B cell (primary cell): ENCODE results near the gene SENP2. TPM values are rescaled to one million over a fixed set of nuclear protein-coding genes. Genes with fewer than 3 reads are reported as not detected.

Source experiments
- ATAC-seq: fragments of 200-7000 bp; cut with Tn5 transposase; one replicate; pipeline ENCODE4 v1.10.0; 2021; ENCODE audit warnings: low read depth, mild to moderate bottlenecking, moderate number of reproducible peaks, moderate library complexity
- CTCF ChIA-PET: fragments of 350-600 bp; sonication (Branson Sonifier 250); formaldehyde crosslinking; loops from one replicate; lab custom pipeline; 2021; ENCODE audit warnings: antibody characterized with exemption, inconsistent platforms; lab: Charles Lee
- POLR2A ChIA-PET: fragments of 350-600 bp; sonication (Branson Sonifier 250); formaldehyde crosslinking; loops from one replicate; lab custom pipeline; 2021; ENCODE audit warnings: antibody characterized with exemption; lab: Charles Lee
- DNase-seq: peaks from one replicate; pipeline ENCODE4 v3.0.0; 2013
- H2AFZ ChIP-seq: 2 replicates; pipeline ENCODE4 v1.6.1; 2012; ENCODE audit warnings: mild to moderate bottlenecking, low read depth, low read length; ENCODE audit not compliant: insufficient read depth, poor library complexity, severe bottlenecking
- H3K27ac ChIP-seq, 2 donors: 1 replicate in 1 of 2; 2 replicates in 1 of 2; pipeline ENCODE4 v1.5.1; 2012 to 2013; ENCODE audit warnings: low read length in 2 of 2, mild to moderate bottlenecking in 2 of 2, moderate library complexity in 1 of 2
- H3K27me3 ChIP-seq, 4 experiments: fragments of 200-600 bp in 1 of 4; sonication (generic) in 1 of 4; replicated peaks in 1 of 4; 1 replicate in 2 of 4; 2 replicates in 2 of 4; pipeline versions ENCODE4 v1.6.1 to v1.7.0; 2013 to 2016; ENCODE audit warnings: low read length in 3 of 4, mild to moderate bottlenecking in 2 of 4, mixed read lengths in 1 of 4, moderate library complexity in 1 of 4; ENCODE audit not compliant: insufficient read depth in 4 of 4, control insufficient read depth in 3 of 4; ENCODE audit errors: control extremely low read depth in 1 of 4
- H3K36me3 ChIP-seq, 2 experiments: replicated peaks in 1 of 2; 1 replicate in 1 of 2; 2 replicates in 1 of 2; pipeline versions ENCODE4 v1.6.1 to v1.7.1; 2013; ENCODE audit warnings: low read length in 1 of 2; ENCODE audit not compliant: insufficient read depth in 2 of 2, control insufficient read depth in 1 of 2; ENCODE audit errors: control extremely low read depth in 1 of 2, extremely low read depth in 1 of 2
- H3K4me1 ChIP-seq, 2 donors: fragments of 200-600 bp in 1 of 2; sonication (generic) in 1 of 2; 1 replicate in 1 of 2; 2 replicates in 1 of 2; pipeline versions ENCODE4 v1.5.1 to v1.6.1; 2013 to 2017; ENCODE audit warnings: low read length in 2 of 2; ENCODE audit not compliant: control insufficient read depth in 2 of 2, insufficient read depth in 2 of 2
- H3K4me2 ChIP-seq: replicated peaks from 2 replicates; pipeline ENCODE3; 2012; ENCODE audit warnings: mild to moderate bottlenecking, low read depth, low read length; ENCODE audit not compliant: poor library complexity, severe bottlenecking
- H3K4me3 ChIP-seq, 5 experiments: fragments of 200-600 bp in 1 of 5; sonication (generic) in 1 of 5; 1 replicate in 3 of 5; 2 replicates in 2 of 5; pipeline versions ENCODE4 v1.5.1 to v1.7.0; 2011 to 2016; ENCODE audit warnings: low read length in 4 of 5, mild to moderate bottlenecking in 4 of 5, low read depth in 2 of 5, control low read depth in 1 of 5, moderate library complexity in 1 of 5; ENCODE audit not compliant: insufficient read depth in 1 of 5; ENCODE audit errors: control extremely low read depth in 1 of 5, extremely low read depth in 1 of 5
- H3K79me2 ChIP-seq: fragments of 200-600 bp; sonication (generic); one replicate; pipeline ENCODE4 v1.6.0; 2016; ENCODE audit warnings: low read length; ENCODE audit not compliant: control insufficient read depth, insufficient read depth
- H3K9ac ChIP-seq: fragments of 200-600 bp; sonication (generic); 2 replicates; pipeline ENCODE4 v1.6.1; 2017; ENCODE audit warnings: mild to moderate bottlenecking, low read length, moderate library complexity
- H3K9me3 ChIP-seq, 3 donors: one replicate each; pipeline versions ENCODE4 v1.6.1 to v1.7.1; 2013; ENCODE audit warnings: low read length in 2 of 3; ENCODE audit not compliant: control insufficient read depth in 2 of 3, insufficient read depth in 1 of 3; ENCODE audit errors: control extremely low read depth in 1 of 3
- H4K20me1 ChIP-seq: 2 replicates; pipeline ENCODE4 v1.6.0; 2012; ENCODE audit warnings: mild to moderate bottlenecking, low read length; ENCODE audit not compliant: insufficient read depth, control insufficient read depth, poor library complexity, severe bottlenecking
- H3K27ac Mint-ChIP-seq: one replicate; pipeline ENCODE4 v1.8.0; 2021; ENCODE audit warnings: mixed read lengths
- H3K27me3 Mint-ChIP-seq: one replicate; pipeline ENCODE4 v1.8.0; 2021; ENCODE audit warnings: mixed read lengths
- H3K4me1 Mint-ChIP-seq: one replicate; pipeline ENCODE4 v1.8.0; 2021; ENCODE audit warnings: mixed read lengths
- H3K4me3 Mint-ChIP-seq: one replicate; pipeline ENCODE4 v1.8.0; 2021; ENCODE audit warnings: mixed read lengths
- H3K9me3 Mint-ChIP-seq: one replicate; pipeline ENCODE4 v1.8.0; 2022; ENCODE audit warnings: mixed read lengths; ENCODE audit not compliant: insufficient read depth
- CTCF ChIP-seq: fragments of 200-600 bp; IDR thresholded peaks from one replicate; pipeline ENCODE4 v1.8.0; 2022; ENCODE audit warnings: antibody characterized with exemption, mild to moderate bottlenecking
- EZH2 ChIP-seq: IDR thresholded peaks from 2 replicates; pipeline ENCODE4 v1.6.1; 2012; ENCODE audit warnings: borderline replicate concordance, low read depth, mild to moderate bottlenecking, moderate library complexity, low read length; ENCODE audit not compliant: insufficient read depth, poor library complexity, severe bottlenecking
- WGBS: methylation state at CpG from one replicate; pipeline ENCODE4 v1.1.5; 2013; ENCODE audit warnings: missing lambda C conversion rate; ENCODE audit not compliant: insufficient coverage; 5-methylcytosine and 5-hydroxymethylcytosine counted together
- intact Hi-C: fragments of 100-400 bp; cut with micrococcal nuclease; formaldehyde crosslinking; loops from one replicate; pipeline ENCODE4 v1.10.0; 2022
- polyA plus RNA-seq: library from polyadenylated mRNA; depleted of rRNA; stranded (reverse); fragments of >200 nt; gene quantifications from 2 replicates; pipeline ENCODE4 v1.2.3, GENCODE V29; 2012
- total RNA-seq, 2 donors: library from RNA; stranded (reverse); fragments of 120-200 nt in 1 of 2; gene quantifications; 1 replicate in 1 of 2; 2 replicates in 1 of 2; pipeline versions ENCODE4 v1.2.3 to v1.2.4, GENCODE V29; 2013 to 2022

SENP2 gene
- total and polyA plus RNA-seq, 2 donors (not counting 1 experiment from before 2014, with no cell fraction given), result 7.2 to 43.4 TPM

- H3K4me3 ChIP-seq, result no peak overlapping the region
- no peak overlapping the region for H2AFZ ChIP-seq
- Mint-ChIP-seq H3K9me3 (no peaks in the 10 kb centered on the region), H3K27ac (peak overlapping the region; percentile 65), H3K4me3 (peak overlapping the region; percentile 66), H3K4me1 (peaks cover 27% of the 10 kb centered on the region), H3K27me3 (no peaks in the 10 kb centered on the region)
- no peak overlapping the region for H3K9ac ChIP-seq
- H3K27ac ChIP-seq, result no peak overlapping the region
- no peak for ATAC-seq
- CTCF ChIA-PET, result interaction anchor here (1.7 kb wide), 1 partner anchor 26 kb away, joined by 7 read pairs; no protein-coding TSS in a partner anchor
- no peak for TF ChIP-seq CTCF
- TF ChIP-seq EZH2, result no peak
- POLR2A ChIA-PET, result no interaction called here
- 98% methylated on average over 4 of the region's 4 CpGs for WGBS
- intact Hi-C loops, result loop anchor here (10.0 kb wide), 1 partner anchor 1200 kb away; the partner anchor contains the start of gene EIF4A2
- no peaks in the 10 kb centered on the region for H4K20me1 ChIP-seq
- no peak overlapping the region for H3K4me2 ChIP-seq
- peaks cover 33% of the 10 kb centered on the region for H3K79me2 ChIP-seq
- no peak for DNase-seq
- peaks cover 0 to 8% of the 10 kb centered on the region in 2 experiments for H3K36me3 ChIP-seq
- peaks cover 20 to 37% of the 10 kb centered on the region in 2 donors for H3K4me1 ChIP-seq
- no peaks in the 10 kb centered on the region for H3K27me3 ChIP-seq
- no peaks in the 10 kb centered on the region for H3K9me3 ChIP-seq
These were observed 1.4 kb upstream of the SENP2 start for GRCh38 chr3:185584686-185585085.

- 82% methylated on average over 4 of the region's 9 CpGs for WGBS
- no peaks in the 10 kb centered on the region for H3K9me3 ChIP-seq
- H3K27me3 ChIP-seq, result no peaks in the 10 kb centered on the region
- Mint-ChIP-seq H3K27ac (peak overlapping the region; percentile 93), H3K9me3 (no peaks in the 10 kb centered on the region), H3K4me1 (peaks cover 27% of the 10 kb centered on the region), H3K27me3 (no peaks in the 10 kb centered on the region), H3K4me3 (peak overlapping the region; percentile 86)
- ATAC-seq, result no peak
- peak overlapping the region; percentile 91 for H2AFZ ChIP-seq
- peak overlapping the region; percentile 37 to 70 (median 63) for H3K4me3 ChIP-seq
- peaks cover 39% of the 10 kb centered on the region for H3K79me2 ChIP-seq
- intact Hi-C loops, result loop anchor here (10.0 kb wide), 1 partner anchor 1199 kb away; the partner anchor contains the start of gene EIF4A2
- ChIA-PET CTCF (interaction anchor here (0.9 to 1.9 kb wide), 4 partner anchors 10 to 232 kb away, joined by 3 to 12 read pairs (median 4); no protein-coding TSS in a partner anchor), POLR2A (interaction anchor here (1.0 to 1.1 kb wide), 2 partner anchors 10 to 86 kb away, joined by 5 to 10 read pairs; partner anchors contain the start of gene TMEM41A)
- no peak for DNase-seq
- peak overlapping the region; percentile 92 to 96 for H3K27ac ChIP-seq
- peak overlapping the region; percentile 71 for H3K9ac ChIP-seq
- peaks cover 0 to 8% of the 10 kb centered on the region in 2 experiments for H3K36me3 ChIP-seq
- H3K4me1 ChIP-seq, result peaks cover 20 to 37% of the 10 kb centered on the region in 2 donors
- H3K4me2 ChIP-seq, result peak overlapping the region; percentile 80
- no peaks in the 10 kb centered on the region for H4K20me1 ChIP-seq
- no peak for TF ChIP-seq CTCF
- TF ChIP-seq EZH2, result no peak
These were observed 607 bp upstream of the SENP2 start for GRCh38 chr3:185585518-185585858.
